Panc1 (cell line): ENCODE measurements around the gene TLK1. TPM values are rescaled to one million over a fixed set of nuclear protein-coding genes. Genes with fewer than 3 reads are reported as not detected.

Experiments used
- ATAC-seq: fragments of 200-7000 bp; cut with Tn5 transposase; 2 replicates; pipeline ENCODE4 v1.9.1; 2020; ENCODE audit warnings: mild to moderate bottlenecking, moderate library complexity
- BruUV-seq: library from RNA; stranded (reverse); fragments of 400-500 nt; replicated peaks from 2 replicates; lab custom pipeline; 2021; lab: Mats Ljungman, UMichigan
- CTCF ChIA-PET: fragments of 300-600 bp; sonication (Branson Sonifier 250); formaldehyde crosslinking; loops from one replicate; lab custom pipeline; 2022; ENCODE audit warnings: antibody characterized with exemption; lab: Charles Lee
- POLR2A ChIA-PET: fragments of 300-600 bp; sonication (Branson Sonifier 250); formaldehyde crosslinking; loops from one replicate; lab custom pipeline; 2022; ENCODE audit warnings: antibody characterized with exemption; lab: Charles Lee
- DNase-seq: peaks from one replicate; pipeline ENCODE4 v3.0.0-alpha.2; 2010; ENCODE audit warnings: low read depth, low spot score
- H3K27ac ChIP-seq: 2 replicates; pipeline ENCODE4 v1.5.1; 2011; ENCODE audit warnings: mild to moderate bottlenecking, low read length, inconsistent platforms
- H3K27me3 ChIP-seq: fragments of 200-500 bp; sonication (Bioruptor generic); 2 replicates; pipeline ENCODE4 v1.6.0; 2014; ENCODE audit warnings: low read length, inconsistent platforms; ENCODE audit not compliant: control insufficient read depth, insufficient read depth
- H3K36me3 ChIP-seq: fragments of 200-500 bp; sonication (Bioruptor generic); 2 replicates; pipeline ENCODE4 v1.5.1; 2014; ENCODE audit warnings: inconsistent platforms, mild to moderate bottlenecking, low read length, moderate library complexity; ENCODE audit not compliant: control insufficient read depth, insufficient read depth
- H3K4me1 ChIP-seq: 2 replicates; pipeline ENCODE4 v1.5.1; 2011; ENCODE audit warnings: inconsistent platforms, mild to moderate bottlenecking, low read length, moderate library complexity; ENCODE audit not compliant: control insufficient read depth, insufficient read depth
- H3K4me3 ChIP-seq, 2 experiments: 2 replicates each; pipeline ENCODE4 v1.5.1; 2011 to 2012; ENCODE audit warnings: low read depth in 2 of 2, low read length in 2 of 2, mild to moderate bottlenecking in 2 of 2, inconsistent platforms in 1 of 2, moderate library complexity in 1 of 2
- H3K9me3 ChIP-seq: fragments of 200-500 bp; sonication (Bioruptor generic); 2 replicates; pipeline ENCODE4 v1.5.1; 2014; ENCODE audit warnings: low read depth, mild to moderate bottlenecking, inconsistent platforms, low read length, moderate library complexity; ENCODE audit not compliant: control insufficient read depth, insufficient read depth
- CTCF ChIP-seq: fragments of 450-650 bp; IDR thresholded peaks from 2 replicates; pipeline ENCODE4 v1.5.1; 2017; ENCODE audit warnings: mild to moderate bottlenecking
- POLR2AphosphoS5 ChIP-seq: IDR thresholded peaks from 2 replicates; pipeline ENCODE4 v1.6.1; 2012; ENCODE audit warnings: mild to moderate bottlenecking, low read depth, low read length, moderate library complexity
- REST ChIP-seq, 2 experiments: IDR thresholded peaks; 2 replicates each; pipeline ENCODE4 v1.6.1; 2011 to 2012; ENCODE audit warnings: low read depth in 2 of 2, control low read depth in 1 of 2, low read length in 1 of 2, mild to moderate bottlenecking in 1 of 2, moderate library complexity in 1 of 2; ENCODE audit not compliant: insufficient read depth in 1 of 2
- SIN3A ChIP-seq: IDR thresholded peaks from 2 replicates; pipeline ENCODE4 v1.6.1; 2012; ENCODE audit warnings: low read depth, mild to moderate bottlenecking, low read length, moderate library complexity, borderline replicate concordance; ENCODE audit not compliant: insufficient read depth
- TCF7L2 ChIP-seq: IDR thresholded peaks from 2 replicates; pipeline ENCODE4 v1.6.1; 2011; ENCODE audit warnings: mild to moderate bottlenecking, low read depth, low read length, inconsistent platforms
- in situ Hi-C: cut with HindIII; loops from 2 replicates; pipeline ENCODE4 v1.10.0; 2016; ENCODE audit warnings: low sequenced_read_pairs, low pct_unique_long_range_greater_than_20kb
- intact Hi-C: fragments of 100-400 bp; cut with micrococcal nuclease; formaldehyde crosslinking; loops from one replicate; pipeline ENCODE4 v1.10.0; 2022; ENCODE audit not compliant: unreplicated experiment
- total RNA-seq: library from RNA; stranded (reverse); gene quantifications from one replicate; pipeline ENCODE4 v1.2.1, GENCODE V29; 2021; ENCODE audit not compliant: unreplicated experiment

The TLK1 gene
- total RNA-seq, 1 experiment from 2014 or later, result 92.9 TPM

GRCh38 chr2:171083451-171083850, 77.2 kb downstream of the TLK1 start:
- in situ Hi-C loops, result no loop called here
- Histone ChIP-seq H3K36me3 (peaks cover 2% of the 10 kb centered on the region; the same call in 1 of the 2 replicates), H3K4me1 (peaks cover 15% of the 10 kb centered on the region; the same call in 1 of the 2 replicates), H3K9me3 (no peaks in the 10 kb centered on the region), H3K27me3 (no peaks in the 10 kb centered on the region), H3K27ac (no peak overlapping the region), H3K4me3 (no peak overlapping the region)
- TF ChIP-seq REST (IDR thresholded peaks at IDR 0.05; ENCODE audit: insufficient read depth in 1 of 2, low read depth in 2 of 2, low read length in 1 of 2) (no peak), CTCF (no peak), TCF7L2 (no peak), SIN3A (no peak)
- CTCF ChIA-PET, result no interaction called here
- DNase-seq (no peak), ATAC-seq (no peak)
- POLR2A ChIA-PET, result no interaction called here
- no TSS peak for BruUV-seq
- intact Hi-C loops, result no loop called here

GRCh38 chr2:171081649-171082111, 79.0 kb downstream of the TLK1 start:
- no peaks in the 10 kb centered on the region for H3K9me3 ChIP-seq
- H3K27me3 ChIP-seq, result no peaks in the 10 kb centered on the region
- no peak for ATAC-seq
- in situ Hi-C loops, result no loop called here
- peaks cover 6% of the 10 kb centered on the region; the same call in 1 of the 2 replicates for H3K4me1 ChIP-seq
- DNase-seq, result no peak
- H3K4me3 ChIP-seq, result no peak overlapping the region
- intact Hi-C loops, result no loop called here
- no peak overlapping the region for H3K27ac ChIP-seq
- no TSS peak for BruUV-seq
- ChIA-PET POLR2A (interaction anchor here (0.7 kb wide), 1 partner anchor 9 kb away, joined by 3 read pairs; no protein-coding TSS in a partner anchor), CTCF (no interaction called here)
- H3K36me3 ChIP-seq, result peaks cover 2% of the 10 kb centered on the region; the same call in 1 of the 2 replicates
- no peak for TF ChIP-seq REST (IDR thresholded peaks at IDR 0.05; ENCODE audit: insufficient read depth in 1 of 2, low read depth in 2 of 2, low read length in 1 of 2)
- TF ChIP-seq SIN3A, result no peak
- TF ChIP-seq CTCF, result no peak
- no peak for TF ChIP-seq POLR2AphosphoS5
- no peak for TF ChIP-seq TCF7L2
